Activated CD8-positive, alpha-beta memory T cell treated with anti-CD3 and anti-CD28 coated beads for 1 hour (primary cell): ENCODE results near the gene FGF21.
"Not testable (repeated sequence)": the region's sequence is repeated elsewhere in the genome, so short reads cannot be mapped to it uniquely, and the experiment has no call there.

ENCODE experiments used
- DNase-seq, 2 donors: peaks; one replicate each; pipeline ENCODE4 v3.0.0-alpha.2; 2020; ENCODE audit warnings: low read depth in 1 of 2; ENCODE audit errors: extremely low read depth in 1 of 2

FGF21 gene

DNA sequence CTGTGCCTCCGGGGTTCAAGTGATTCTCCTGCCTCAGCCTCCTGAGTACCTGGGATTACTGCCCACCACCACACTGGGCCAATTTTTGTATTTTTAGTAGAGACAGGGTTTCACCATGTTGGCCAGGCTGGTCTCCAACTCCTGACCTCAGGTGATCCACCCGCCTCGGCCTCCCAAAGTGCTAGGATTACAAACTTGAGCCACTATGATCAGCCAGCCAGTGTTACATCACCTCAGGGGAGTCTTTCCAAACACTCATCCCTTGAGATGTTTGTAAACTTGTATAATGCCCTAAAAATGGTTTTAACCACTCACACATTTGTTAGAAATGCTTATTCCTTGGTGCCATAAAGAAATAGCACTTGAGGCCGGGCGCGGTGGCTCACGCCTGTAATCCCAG, 31.1 kb downstream of the FGF21 start:
- not testable (repeated sequence) for DNase-seq

DNA sequence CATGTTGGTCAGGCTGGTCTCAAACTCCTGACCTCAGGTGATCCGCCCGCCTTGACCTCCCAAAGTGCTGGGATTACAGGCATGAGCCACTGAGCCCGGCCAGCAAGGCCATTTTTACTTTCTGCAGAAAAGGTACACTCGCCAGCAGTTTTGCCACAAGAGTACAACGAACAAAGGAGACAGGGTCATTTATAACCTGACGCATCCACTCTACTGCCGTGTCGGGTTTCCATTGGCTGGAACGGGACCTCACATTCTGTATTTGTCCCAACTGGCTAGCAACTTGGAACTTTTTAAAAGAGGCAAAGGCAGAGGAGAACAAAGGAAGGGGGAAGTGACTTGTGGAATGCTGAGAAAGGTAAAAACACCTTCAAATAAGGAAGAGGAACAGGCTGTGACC, 32.0 kb downstream of the FGF21 start:
- DNase-seq = not testable (repeated sequence)

GRCh38 chr19:48793271-48793670, 37.9 kb downstream of the FGF21 start:
- no peak for DNase-seq

- DNase-seq = no peak
Observed at GRCh38 chr19:48794291-48794690, 39.0 kb downstream of the FGF21 start.

GRCh38 chr19:48795055-48795684, 39.8 kb downstream of the FGF21 start:
- peak; percentile 61 to 71 for DNase-seq

GRCh38 chr19:48795685-48796070, 40.4 kb downstream of the FGF21 start:
- no peak for DNase-seq

GRCh38 chr19:48796298-48797083, 41.2 kb downstream of the FGF21 start:
- no peak for DNase-seq

- no peak for DNase-seq
Observed at GRCh38 chr19:48797103-48797502, 41.8 kb downstream of the FGF21 start.

- no peak for DNase-seq
Observed at GRCh38 chr19:48798937-48799336, 43.6 kb downstream of the FGF21 start.

GRCh38 chr19:48799358-48800300, 44.3 kb downstream of the FGF21 start:
- DNase-seq = no peak

GRCh38 chr19:48802623-48803022, 47.3 kb downstream of the FGF21 start:
- DNase-seq = no peak

- DNase-seq = no peak
Observed at GRCh38 chr19:48804496-48804895, 49.2 kb downstream of the FGF21 start.

DNA sequence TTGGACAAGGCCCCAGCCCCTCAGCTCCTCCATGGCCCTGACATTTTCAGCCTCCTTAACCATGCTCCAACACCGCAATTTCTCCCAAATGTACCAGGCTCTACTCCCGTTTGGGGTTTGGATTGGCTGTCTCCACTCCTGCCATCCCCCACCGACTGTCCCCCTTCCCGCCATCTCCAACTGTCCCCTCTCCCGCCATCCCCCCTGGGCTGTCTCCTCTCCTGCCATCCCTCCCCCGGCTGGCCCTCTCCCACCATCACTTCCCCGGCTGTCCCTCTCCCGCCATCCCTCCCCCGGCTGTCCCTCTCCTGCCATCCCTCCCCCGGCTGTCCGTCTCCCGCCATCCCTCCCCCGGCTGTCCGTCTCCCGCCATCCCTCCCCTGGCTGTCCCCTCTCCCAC, 50.1 kb downstream of the FGF21 start:
- no peak for DNase-seq

DNA sequence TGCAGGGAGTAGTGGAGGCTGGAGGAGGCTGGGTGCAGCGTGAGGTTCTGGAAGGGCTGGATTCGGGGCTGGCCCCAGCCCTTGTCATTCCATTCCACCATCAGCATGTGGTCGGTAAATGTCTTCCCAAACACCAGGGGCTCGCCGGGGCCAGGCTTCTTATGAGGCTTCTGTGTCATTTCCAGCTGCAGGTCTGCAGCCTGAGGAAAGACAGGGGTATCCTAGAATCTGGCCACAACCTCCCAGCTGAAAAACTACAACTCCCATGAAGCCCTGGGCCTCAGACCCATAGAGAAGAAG, 51.1 kb downstream of the FGF21 start:
- no peak for DNase-seq

- DNase-seq = no peak
Observed at GRCh38 chr19:48806818-48807589, 51.7 kb downstream of the FGF21 start.

GRCh38 chr19:48807590-48808308, 52.4 kb downstream of the FGF21 start:
- no peak for DNase-seq
